ENCODE measurements around the gene HNRNPUL1. TPM values are rescaled to one million over a fixed set of nuclear protein-coding genes. Genes with fewer than 3 reads are reported as not detected.

HNRNPUL1 gene
- total and polyA plus RNA-seq, 9 of the 15 experiments (the other 6 are each of a cell fraction or from before 2014, with no cell fraction given): 7.3 to 211 (median 85.0) TPM

DNA sequence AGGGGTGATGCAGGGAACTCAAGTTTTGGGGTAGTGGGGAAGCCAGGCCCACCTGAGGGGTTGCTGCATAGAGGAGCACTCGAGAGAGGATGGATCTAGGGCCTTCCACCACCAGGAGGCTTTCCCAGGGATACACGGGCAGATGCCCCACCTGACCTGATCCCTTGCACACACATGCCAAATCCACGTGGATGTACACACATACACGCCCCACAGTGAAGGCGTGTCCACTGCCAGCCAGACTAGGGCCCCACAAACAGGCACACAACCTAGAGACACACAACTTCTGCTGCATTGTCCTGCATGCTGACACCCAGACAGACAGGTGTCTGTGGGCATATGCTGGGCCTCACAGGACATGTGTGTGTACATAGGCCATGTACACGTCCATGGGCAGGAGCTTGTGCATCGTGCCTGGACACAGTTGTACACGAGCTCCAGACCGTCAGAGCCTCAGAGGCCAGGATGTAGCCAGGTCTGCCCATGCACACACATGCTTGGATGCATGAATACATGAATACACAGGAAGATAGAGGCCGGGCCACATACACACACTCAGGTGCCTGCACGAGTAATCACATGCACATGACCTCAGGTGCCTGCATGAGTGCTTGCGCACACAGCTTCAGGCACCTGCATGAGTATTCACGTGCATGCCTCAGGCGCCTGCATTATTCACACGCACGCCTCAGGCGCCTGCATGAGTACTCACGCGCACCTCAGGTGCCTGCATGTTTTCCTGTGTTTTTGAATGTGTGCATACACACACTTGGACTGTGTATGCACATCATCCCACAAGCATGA lies 54.7 kb downstream of the HNRNPUL1 start (continued):
- TF ChIP-seq SREBF2 (CRISPR knock-in tag; IDR thresholded peaks at IDR 0.05) (no peak), POLR2AphosphoS5 (IDR thresholded peaks at IDR 0.05; ENCODE audit: control insufficient read depth, insufficient read depth, low read depth, low read length) (peak; percentile 1; the same call in 1 of the 2 replicates), CSDE1 (IDR thresholded peaks at IDR 0.05) (no peak), KDM1A (IDR thresholded peaks at IDR 0.05) (peak in 1 of 2 experiments; percentile 54; a peak in 1 of 4 replicates), ZFX (CRISPR knock-in tag; IDR thresholded peaks at IDR 0.05) (no peak)
- TF ChIP-seq, protein P1, sequence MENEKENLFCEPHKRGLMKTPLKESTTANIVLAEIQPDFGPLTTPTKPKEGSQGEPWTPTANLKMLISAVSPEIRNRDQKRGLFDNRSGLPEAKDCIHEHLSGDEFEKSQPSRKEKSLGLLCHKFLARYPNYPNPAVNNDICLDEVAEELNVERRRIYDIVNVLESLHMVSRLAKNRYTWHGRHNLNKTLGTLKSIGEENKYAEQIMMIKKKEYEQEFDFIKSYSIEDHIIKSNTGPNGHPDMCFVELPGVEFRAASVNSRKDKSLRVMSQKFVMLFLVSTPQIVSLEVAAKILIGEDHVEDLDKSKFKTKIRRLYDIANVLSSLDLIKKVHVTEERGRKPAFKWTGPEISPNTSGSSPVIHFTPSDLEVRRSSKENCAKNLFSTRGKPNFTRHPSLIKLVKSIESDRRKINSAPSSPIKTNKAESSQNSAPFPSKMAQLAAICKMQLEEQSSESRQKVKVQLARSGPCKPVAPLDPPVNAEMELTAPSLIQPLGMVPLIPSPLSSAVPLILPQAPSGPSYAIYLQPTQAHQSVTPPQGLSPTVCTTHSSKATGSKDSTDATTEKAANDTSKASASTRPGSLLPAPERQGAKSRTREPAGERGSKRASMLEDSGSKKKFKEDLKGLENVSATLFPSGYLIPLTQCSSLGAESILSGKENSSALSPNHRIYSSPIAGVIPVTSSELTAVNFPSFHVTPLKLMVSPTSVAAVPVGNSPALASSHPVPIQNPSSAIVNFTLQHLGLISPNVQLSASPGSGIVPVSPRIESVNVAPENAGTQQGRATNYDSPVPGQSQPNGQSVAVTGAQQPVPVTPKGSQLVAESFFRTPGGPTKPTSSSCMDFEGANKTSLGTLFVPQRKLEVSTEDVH (IDR thresholded peaks at IDR 0.05; ENCODE audit: low read depth, partially characterized antibody): no peak
- TF ChIP-seq, protein P2, sequence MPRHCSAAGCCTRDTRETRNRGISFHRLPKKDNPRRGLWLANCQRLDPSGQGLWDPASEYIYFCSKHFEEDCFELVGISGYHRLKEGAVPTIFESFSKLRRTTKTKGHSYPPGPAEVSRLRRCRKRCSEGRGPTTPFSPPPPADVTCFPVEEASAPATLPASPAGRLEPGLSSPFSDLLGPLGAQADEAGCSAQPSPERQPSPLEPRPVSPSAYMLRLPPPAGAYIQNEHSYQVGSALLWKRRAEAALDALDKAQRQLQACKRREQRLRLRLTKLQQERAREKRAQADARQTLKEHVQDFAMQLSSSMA (CRISPR knock-in tag; IDR thresholded peaks at IDR 0.05): no peak

Measured in K562 (cell line).